Endothelial cell of umbilical vein (primary cell): ENCODE data around the gene GCM1.

Experiments
- CTCF ChIP-seq, 2 donors: IDR thresholded peaks; 1 replicate in 1 of 2; 2 replicates in 1 of 2; pipeline ENCODE4 v1.5.1; 2011; ENCODE audit warnings: low read length in 2 of 2, mild to moderate bottlenecking in 2 of 2, moderate library complexity in 2 of 2, control low read depth in 1 of 2, inconsistent platforms in 1 of 2, low read depth in 1 of 2; ENCODE audit not compliant: insufficient read depth in 1 of 2; ENCODE audit errors: extremely low read depth in 1 of 2
- EZH2 ChIP-seq: IDR thresholded peaks from 2 replicates; pipeline ENCODE4 v1.6.1; 2012; ENCODE audit warnings: borderline replicate concordance, low read depth, mild to moderate bottlenecking, moderate library complexity, low read length, inconsistent platforms; ENCODE audit not compliant: severe bottlenecking
- FOS ChIP-seq: IDR thresholded peaks from 2 replicates; pipeline ENCODE4 v1.6.1; 2011; ENCODE audit warnings: mild to moderate bottlenecking, low read length, moderate library complexity, borderline replicate concordance; ENCODE audit not compliant: insufficient read depth
- GATA2 ChIP-seq: IDR thresholded peaks from 2 replicates; pipeline ENCODE4 v1.7.0; 2011; ENCODE audit warnings: low read depth, mild to moderate bottlenecking, moderate library complexity, mixed read lengths, low read length; ENCODE audit not compliant: insufficient read length, insufficient read depth
- JUN ChIP-seq: IDR thresholded peaks from 2 replicates; pipeline ENCODE4 v1.6.1; 2011; ENCODE audit warnings: borderline replicate concordance, low read depth; ENCODE audit not compliant: insufficient read length, insufficient read depth
- MAX ChIP-seq: IDR thresholded peaks from 2 replicates; pipeline ENCODE4 v1.6.1; 2011; ENCODE audit not compliant: insufficient read depth, insufficient read length
- MYC ChIP-seq: IDR thresholded peaks from one replicate; pipeline ENCODE4 v1.6.1; 2011; ENCODE audit warnings: mild to moderate bottlenecking, low read depth, low read length
- POLR2A ChIP-seq: IDR thresholded peaks from 2 replicates; pipeline ENCODE4 v1.6.1; 2012; ENCODE audit warnings: low read depth, mild to moderate bottlenecking, control low read depth, low read length
- POLR2AphosphoS5 ChIP-seq: IDR thresholded peaks from 2 replicates; pipeline ENCODE4 v1.6.1; 2012; ENCODE audit warnings: low read depth, mild to moderate bottlenecking, control low read depth, low read length, moderate library complexity; ENCODE audit not compliant: insufficient read depth

- no peak for TF ChIP-seq POLR2A
- TF ChIP-seq POLR2AphosphoS5: no peak
- no peak for TF ChIP-seq CTCF (IDR thresholded peaks at IDR 0.05; ENCODE audit: extremely low read depth in 1 of 2, insufficient read depth in 1 of 2, low read depth in 1 of 2, low read length in 2 of 2)
- no peak for TF ChIP-seq MAX
- no peak for TF ChIP-seq GATA2
- TF ChIP-seq JUN: no peak
- TF ChIP-seq EZH2: no peak
- TF ChIP-seq MYC: no peak
- TF ChIP-seq FOS: no peak
These were observed 5.8 kb downstream of the GCM1 start for GRCh38 chr6:53142810-53143209.
